ENCODE results near the gene CPNE7.

GRCh38 chr16:89610108-89610453 lies 34.5 kb downstream of the CPNE7 start:
- no peak for TF ChIP-seq CTCF (IDR thresholded peaks at IDR 0.05; ENCODE audit: insufficient read depth, low read length)
- no peak for TF ChIP-seq POLR2AphosphoS5 (IDR thresholded peaks at IDR 0.05; ENCODE audit: low read depth)
